ENCODE results near the gene NAA35.
"Not testable (repeated sequence)": the region's sequence is repeated elsewhere in the genome, so short reads cannot be mapped to it uniquely, and the experiment has no call there.

NAA35 gene

GRCh38 chr9:85940832-85941621 lies at the start of gene NAA35:
NAA35 (plus strand) TSS chr9:85941146; CDS start chr9:85942160, 1,014 bp downstream.
- peak; percentile 98 to 99 (median 98) for DNase-seq (ENCODE audit: low read depth in 3 of 3)

GRCh38 chr9:85892401-85892800 lies 48.5 kb upstream of the NAA35 start:
- no peak for DNase-seq (ENCODE audit: low read depth in 3 of 3)

GRCh38 chr9:85895685-85896084 lies 45.3 kb upstream of the NAA35 start:
- DNase-seq (ENCODE audit: low read depth in 3 of 3), result no peak

- DNase-seq (ENCODE audit: low read depth in 3 of 3), result no peak
These were observed 43.1 kb upstream of the NAA35 start for GRCh38 chr9:85897848-85898247.

- no peak for DNase-seq (ENCODE audit: low read depth in 3 of 3)
These were observed 42.6 kb upstream of the NAA35 start for GRCh38 chr9:85898332-85898731.

GRCh38 chr9:85899388-85899787 lies 41.6 kb upstream of the NAA35 start:
- no peak for DNase-seq (ENCODE audit: low read depth in 3 of 3)

GRCh38 chr9:85900504-85901201 lies 40.3 kb upstream of the NAA35 start:
- DNase-seq (ENCODE audit: low read depth in 3 of 3), result peak in 1 of 3 experiments; percentile 22

GRCh38 chr9:85904975-85905374 lies 36.0 kb upstream of the NAA35 start:
- no peak for DNase-seq (ENCODE audit: low read depth in 3 of 3)

GRCh38 chr9:85905957-85906356 lies 35.0 kb upstream of the NAA35 start:
- DNase-seq (ENCODE audit: low read depth in 3 of 3), result no peak

GRCh38 chr9:85909390-85909789 lies 31.6 kb upstream of the NAA35 start:
- no peak for DNase-seq (ENCODE audit: low read depth in 3 of 3)

- no peak for DNase-seq (ENCODE audit: low read depth in 3 of 3)
These were observed 26.8 kb upstream of the NAA35 start for GRCh38 chr9:85914108-85914507.

- no peak for DNase-seq (ENCODE audit: low read depth in 3 of 3)
These were observed 23.2 kb upstream of the NAA35 start for GRCh38 chr9:85917756-85918155.

- DNase-seq (ENCODE audit: low read depth in 3 of 3), result no peak
These were observed 15.5 kb upstream of the NAA35 start for GRCh38 chr9:85925493-85925892.

GRCh38 chr9:85927076-85927475 lies 13.9 kb upstream of the NAA35 start:
- no peak for DNase-seq (ENCODE audit: low read depth in 3 of 3)

GRCh38 chr9:85931495-85931894 lies 9.5 kb upstream of the NAA35 start:
- DNase-seq (ENCODE audit: low read depth in 3 of 3), result no peak

GRCh38 chr9:85935950-85936349 lies 5.0 kb upstream of the NAA35 start:
- not testable (repeated sequence) for DNase-seq (ENCODE audit: low read depth in 3 of 3)

- DNase-seq (ENCODE audit: low read depth in 3 of 3), result no peak
These were observed 593 bp upstream of the NAA35 start for GRCh38 chr9:85940275-85940831.

- no peak for DNase-seq (ENCODE audit: low read depth in 3 of 3)
These were observed 635 bp downstream of the NAA35 start for GRCh38 chr9:85941622-85941940.

- no peak for DNase-seq (ENCODE audit: low read depth in 3 of 3)
These were observed 1.3 kb downstream of the NAA35 start for GRCh38 chr9:85941966-85942912.

GRCh38 chr9:85942913-85943709 lies 2.2 kb downstream of the NAA35 start:
- no peak for DNase-seq (ENCODE audit: low read depth in 3 of 3)

Measured in stimulated activated CD4-positive, alpha-beta T cell treated with anti-CD3 and anti-CD28 coated beads, TNF-alpha, amount 100 ng/mL, for 24 hours (primary cell).